ENCODE data around the gene SPPL2C.

Gene SPPL2C, protein sequence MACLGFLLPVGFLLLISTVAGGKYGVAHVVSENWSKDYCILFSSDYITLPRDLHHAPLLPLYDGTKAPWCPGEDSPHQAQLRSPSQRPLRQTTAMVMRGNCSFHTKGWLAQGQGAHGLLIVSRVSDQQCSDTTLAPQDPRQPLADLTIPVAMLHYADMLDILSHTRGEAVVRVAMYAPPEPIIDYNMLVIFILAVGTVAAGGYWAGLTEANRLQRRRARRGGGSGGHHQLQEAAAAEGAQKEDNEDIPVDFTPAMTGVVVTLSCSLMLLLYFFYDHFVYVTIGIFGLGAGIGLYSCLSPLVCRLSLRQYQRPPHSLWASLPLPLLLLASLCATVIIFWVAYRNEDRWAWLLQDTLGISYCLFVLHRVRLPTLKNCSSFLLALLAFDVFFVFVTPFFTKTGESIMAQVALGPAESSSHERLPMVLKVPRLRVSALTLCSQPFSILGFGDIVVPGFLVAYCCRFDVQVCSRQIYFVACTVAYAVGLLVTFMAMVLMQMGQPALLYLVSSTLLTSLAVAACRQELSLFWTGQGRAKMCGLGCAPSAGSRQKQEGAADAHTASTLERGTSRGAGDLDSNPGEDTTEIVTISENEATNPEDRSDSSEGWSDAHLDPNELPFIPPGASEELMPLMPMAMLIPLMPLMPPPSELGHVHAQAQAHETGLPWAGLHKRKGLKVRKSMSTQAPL

DNA sequence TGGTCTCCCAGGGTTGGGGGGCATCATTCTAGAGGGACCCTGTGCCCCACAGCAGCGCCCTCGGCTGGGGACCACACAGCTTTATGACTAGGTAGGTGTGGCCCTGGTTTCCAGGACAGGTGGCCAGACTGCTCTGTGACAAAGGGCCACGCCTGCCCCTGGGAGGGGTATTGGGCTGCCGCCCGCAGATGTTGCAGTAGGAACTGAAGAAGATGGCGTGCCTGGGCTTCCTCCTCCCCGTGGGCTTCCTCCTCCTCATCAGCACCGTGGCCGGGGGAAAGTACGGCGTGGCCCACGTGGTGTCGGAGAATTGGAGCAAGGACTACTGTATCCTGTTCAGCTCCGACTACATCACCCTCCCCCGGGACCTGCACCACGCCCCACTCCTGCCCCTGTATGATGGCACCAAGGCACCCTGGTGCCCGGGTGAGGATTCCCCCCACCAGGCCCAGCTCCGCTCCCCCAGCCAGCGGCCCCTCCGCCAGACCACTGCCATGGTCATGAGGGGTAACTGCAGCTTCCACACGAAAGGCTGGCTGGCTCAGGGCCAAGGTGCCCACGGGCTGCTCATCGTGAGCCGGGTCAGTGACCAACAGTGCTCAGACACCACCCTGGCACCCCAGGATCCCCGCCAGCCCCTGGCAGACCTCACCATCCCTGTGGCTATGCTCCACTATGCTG, at the start of gene SPPL2C:
SPPL2C (plus strand) TSS at position 187 of the 681 bp plus-strand sequence; CDS start at position 213, 26 bp downstream.
- Histone ChIP-seq H3K9me3 (no peaks in the 10 kb centered on the region), H3K9ac (no peak within 1 kb of the TSS), H3K27me3 (no peaks in the 10 kb centered on the region), H3K4me1 (no peaks in the 10 kb centered on the region), H3K4me2 (no peak within 1 kb of the TSS), H3K36me3 (no peaks in the 10 kb centered on the region), H3K4me3 (no peak within 1 kb of the TSS), H3K27ac (no peak within 1 kb of the TSS), H4K20me1 (no peaks in the 10 kb centered on the region)
- TF ChIP-seq Cebpa-rat (IDR thresholded peaks at IDR 0.05): no peak

DNA sequence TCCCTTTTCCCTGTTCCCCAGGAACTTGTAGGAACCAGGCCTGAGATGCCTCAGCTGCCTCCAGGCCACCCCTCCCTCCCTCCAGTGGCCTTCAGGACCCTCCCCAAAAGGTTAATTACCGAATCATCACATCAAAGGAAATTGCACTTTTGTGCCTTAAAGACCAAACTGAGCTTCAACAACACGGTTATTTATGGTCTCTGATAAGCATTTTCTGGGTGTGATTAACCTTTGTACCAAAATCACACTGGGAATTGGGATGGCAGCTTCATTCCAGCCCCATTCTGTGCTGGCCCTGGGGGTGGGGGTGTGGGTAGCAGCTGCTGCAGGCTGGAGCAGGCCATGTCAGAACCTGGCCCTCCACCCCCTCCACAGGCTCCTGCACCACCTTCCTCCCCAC, 43.9 kb upstream of the SPPL2C start:
- H3K27me3 ChIP-seq: no peaks in the 10 kb centered on the region

DNA sequence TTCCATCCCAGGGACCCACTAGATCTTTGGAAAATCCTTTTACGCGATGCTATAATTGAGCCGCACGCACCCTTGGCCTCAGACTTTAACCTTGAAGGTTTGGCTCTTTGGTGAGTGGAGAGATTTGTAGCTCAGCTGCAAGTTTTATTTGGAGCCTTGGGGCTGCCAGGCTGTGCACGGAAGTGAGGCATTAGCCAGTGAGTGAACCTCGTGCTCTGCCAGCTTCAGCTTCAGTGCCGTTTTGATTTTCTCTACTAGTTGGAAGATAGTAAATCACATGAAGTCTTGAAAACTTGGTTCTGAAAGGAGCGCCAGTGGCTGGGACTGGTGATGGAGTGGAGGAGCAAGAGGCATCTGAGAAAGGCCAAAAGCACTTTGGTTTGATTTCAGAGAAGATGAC, 43.3 kb upstream of the SPPL2C start:
- Histone ChIP-seq H3K27ac (no peak overlapping the region), H3K4me3 (no peak overlapping the region), H3K36me3 (no peaks in the 10 kb centered on the region), H3K9me3 (no peaks in the 10 kb centered on the region), H4K20me1 (no peaks in the 10 kb centered on the region), H3K4me2 (no peak overlapping the region), H3K4me1 (no peaks in the 10 kb centered on the region), H3K27me3 (no peaks in the 10 kb centered on the region), H3K9ac (no peak overlapping the region)
- TF ChIP-seq Cebpa-rat (IDR thresholded peaks at IDR 0.05): no peak

More for the DNA sequence above, 43.9 kb upstream of the SPPL2C start:
- H3K36me3 ChIP-seq: no peaks in the 10 kb centered on the region
- H3K4me1 ChIP-seq: no peaks in the 10 kb centered on the region
- H4K20me1 ChIP-seq: no peaks in the 10 kb centered on the region
- no peak overlapping the region for H3K4me3 ChIP-seq
- H3K27ac ChIP-seq: no peak overlapping the region
- TF ChIP-seq Cebpa-rat (IDR thresholded peaks at IDR 0.05): no peak
- H3K4me2 ChIP-seq: no peak overlapping the region
- no peak overlapping the region for H3K9ac ChIP-seq
- H3K9me3 ChIP-seq: no peaks in the 10 kb centered on the region

DNA sequence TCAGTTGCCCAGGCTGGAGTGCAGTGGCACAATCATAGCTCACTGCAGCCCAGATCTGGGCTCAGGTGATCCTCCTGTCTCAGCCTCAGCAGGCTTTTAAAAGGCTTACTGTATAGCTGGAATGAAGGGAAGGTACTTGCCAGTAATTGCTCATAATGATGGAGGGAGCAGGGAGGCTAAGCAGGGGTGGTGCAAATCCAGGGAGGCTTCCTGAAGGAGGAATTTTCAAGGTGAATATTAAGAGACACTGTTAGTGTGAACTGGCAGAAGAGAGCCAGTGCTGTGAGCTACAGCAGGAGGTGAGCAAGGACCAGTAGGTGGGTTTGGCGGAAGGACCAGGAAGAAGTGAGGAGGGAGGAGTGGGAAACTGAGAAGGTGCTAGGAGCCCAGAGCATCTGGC, 35.8 kb upstream of the SPPL2C start:
- no peaks in the 10 kb centered on the region for H3K9me3 ChIP-seq
- no peaks in the 10 kb centered on the region for H4K20me1 ChIP-seq
- H3K4me3 ChIP-seq: no peak overlapping the region
- no peak for TF ChIP-seq Cebpa-rat (IDR thresholded peaks at IDR 0.05)
- no peak overlapping the region for H3K27ac ChIP-seq
- no peaks in the 10 kb centered on the region for H3K27me3 ChIP-seq
- H3K4me2 ChIP-seq: no peak overlapping the region
- H3K36me3 ChIP-seq: no peaks in the 10 kb centered on the region
- no peaks in the 10 kb centered on the region for H3K4me1 ChIP-seq
- H3K9ac ChIP-seq: no peak overlapping the region

DNA sequence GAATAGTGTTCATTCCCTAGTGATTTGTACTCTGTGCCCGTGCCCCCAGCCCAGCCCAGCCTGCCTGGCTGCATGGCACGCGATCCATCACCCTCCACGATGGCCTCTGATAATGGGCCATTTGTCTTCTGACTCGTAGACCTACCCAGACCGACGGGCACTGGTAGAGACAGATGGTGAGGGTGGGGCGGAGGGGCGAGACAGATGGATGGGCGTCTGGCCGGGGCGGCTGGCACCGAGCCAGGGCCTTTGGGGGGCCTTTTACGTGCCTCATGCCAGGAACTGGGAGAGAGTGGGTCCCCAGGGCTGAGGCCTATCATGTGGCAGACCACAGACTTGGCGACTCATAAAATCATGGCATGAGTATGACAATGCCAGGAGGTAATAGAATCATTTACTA, 35.2 kb upstream of the SPPL2C start:
- Histone ChIP-seq H3K4me2 (no peak overlapping the region), H3K9ac (no peak overlapping the region), H3K36me3 (no peaks in the 10 kb centered on the region), H3K4me1 (no peaks in the 10 kb centered on the region), H3K27me3 (no peaks in the 10 kb centered on the region), H3K27ac (no peak overlapping the region), H3K4me3 (no peak overlapping the region), H3K9me3 (no peaks in the 10 kb centered on the region), H4K20me1 (no peaks in the 10 kb centered on the region)
- no peak for TF ChIP-seq Cebpa-rat (IDR thresholded peaks at IDR 0.05)

DNA sequence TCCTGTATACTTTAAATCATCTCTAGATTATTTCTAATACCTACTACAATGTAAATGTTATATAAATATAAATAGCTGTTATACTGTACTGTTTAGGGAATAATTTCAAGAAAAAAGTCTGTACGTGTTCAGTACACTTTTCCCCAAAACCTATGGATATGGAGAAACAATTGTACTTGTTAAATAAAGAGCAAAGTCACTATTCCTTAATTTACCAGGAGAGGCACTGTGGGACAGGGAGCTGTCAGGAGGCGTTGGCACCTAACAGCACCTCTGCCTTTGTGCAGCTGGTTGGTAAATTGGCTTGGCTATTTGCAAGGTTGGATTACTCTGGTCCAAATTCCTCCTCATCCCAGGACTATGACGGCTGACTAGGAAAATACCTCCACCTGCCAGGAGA, 32.6 kb upstream of the SPPL2C start:
- Histone ChIP-seq H3K9ac (no peak overlapping the region), H4K20me1 (no peaks in the 10 kb centered on the region), H3K4me3 (no peak overlapping the region), H3K36me3 (no peaks in the 10 kb centered on the region), H3K27me3 (no peaks in the 10 kb centered on the region), H3K9me3 (no peaks in the 10 kb centered on the region), H3K27ac (no peak overlapping the region), H3K4me2 (no peak overlapping the region), H3K4me1 (no peaks in the 10 kb centered on the region)
- no peak for TF ChIP-seq Cebpa-rat (IDR thresholded peaks at IDR 0.05)

DNA sequence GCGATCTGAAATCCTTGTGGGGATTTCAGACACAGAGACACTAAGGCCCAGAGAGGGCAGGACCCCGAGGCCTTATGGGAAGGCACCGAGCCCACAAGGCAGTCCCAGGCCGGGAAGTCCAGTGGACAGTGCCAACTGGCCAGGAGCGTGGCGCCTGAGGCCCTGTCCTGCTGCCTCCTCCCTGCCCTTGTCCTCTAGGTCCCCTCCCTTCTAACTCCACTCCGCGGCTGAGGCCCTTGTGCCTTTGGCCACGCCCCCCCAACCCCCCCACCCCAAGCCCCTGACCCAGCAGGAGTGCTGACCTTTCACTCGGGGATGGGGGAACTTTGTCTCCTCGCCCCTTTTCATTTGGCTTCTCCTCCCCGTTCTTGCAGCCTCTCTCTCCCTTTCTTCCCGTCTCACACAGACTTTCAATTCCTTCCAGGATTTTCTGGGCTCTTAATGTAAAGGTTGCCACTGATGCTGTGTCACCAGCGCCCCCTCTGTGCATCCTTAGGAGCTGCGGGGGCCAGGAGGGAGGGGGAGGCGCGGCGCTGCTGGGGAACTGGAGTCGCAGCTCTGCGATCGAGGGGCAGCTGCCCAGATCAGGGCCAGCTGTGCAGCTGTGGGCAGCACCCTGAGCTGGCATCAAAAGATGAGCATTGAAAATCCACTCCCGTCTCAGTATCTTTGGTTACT, 31.5 kb upstream of the SPPL2C start:
- Histone ChIP-seq H3K9me3 (no peaks in the 10 kb centered on the region), H3K9ac (no peak overlapping the region), H3K4me1 (no peaks in the 10 kb centered on the region), H3K27me3 (no peaks in the 10 kb centered on the region), H3K4me3 (no peak overlapping the region), H3K36me3 (no peaks in the 10 kb centered on the region), H3K27ac (no peak overlapping the region), H3K4me2 (no peak overlapping the region), H4K20me1 (no peaks in the 10 kb centered on the region)
- no peak for TF ChIP-seq Cebpa-rat (IDR thresholded peaks at IDR 0.05)

DNA sequence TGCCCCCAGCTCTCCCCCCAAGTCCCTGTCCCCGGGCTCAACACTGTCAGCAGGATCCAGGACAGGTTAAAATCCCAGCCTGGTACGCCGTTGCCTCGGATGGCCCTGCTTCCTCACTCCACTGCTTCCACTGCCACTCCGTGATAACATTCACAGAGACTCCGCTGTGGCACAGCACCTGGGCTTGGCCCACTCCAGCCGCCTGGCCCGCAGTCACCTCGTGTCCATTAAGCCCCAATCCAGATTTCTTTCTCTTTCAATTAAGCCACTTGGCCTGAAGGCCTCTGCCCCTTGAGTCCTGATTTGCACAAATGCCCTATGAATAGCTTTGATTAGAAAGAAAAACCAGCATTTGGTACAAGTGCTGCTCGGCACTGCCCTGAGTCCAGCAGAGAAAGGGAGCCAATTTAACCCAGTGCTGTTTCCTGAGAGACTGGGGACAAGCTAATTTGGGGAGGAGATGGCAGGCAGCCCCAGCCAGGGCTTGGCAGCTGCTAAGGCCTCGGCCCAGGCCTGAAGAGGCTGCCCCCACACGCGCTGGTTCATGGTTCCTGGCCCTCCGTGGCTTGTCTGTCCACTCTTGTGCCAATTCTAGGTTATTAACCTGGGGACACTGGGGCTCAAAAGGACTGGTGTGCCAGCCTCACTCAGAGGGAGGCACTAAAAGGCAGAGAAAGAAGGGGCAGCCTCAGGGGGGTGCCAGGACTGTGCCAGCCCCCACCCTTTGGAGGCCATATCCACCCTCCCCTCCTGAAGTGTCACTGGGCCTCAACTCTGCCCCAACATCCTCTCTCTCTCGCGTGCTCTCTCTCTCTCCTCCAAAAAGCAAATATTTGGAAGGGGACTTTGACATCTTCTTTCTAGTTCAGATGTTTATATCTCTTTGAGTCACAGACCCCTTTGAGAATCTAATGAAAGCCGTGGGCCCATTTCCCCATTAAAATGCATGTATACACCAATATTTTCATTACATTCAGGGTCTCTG, 29.8 kb upstream of the SPPL2C start:
- Histone ChIP-seq H3K4me1 (0 out of 2 replicates have a peak, but pooled peaks cover 3% of the 10 kb centered on the region), H3K27ac (no peak overlapping the region), H3K27me3 (no peaks in the 10 kb centered on the region), H3K4me3 (no peak overlapping the region), H4K20me1 (no peaks in the 10 kb centered on the region), H3K9me3 (no peaks in the 10 kb centered on the region), H3K9ac (no peak overlapping the region), H3K4me2 (no peak overlapping the region), H3K36me3 (no peaks in the 10 kb centered on the region)
- TF ChIP-seq Cebpa-rat (IDR thresholded peaks at IDR 0.05): no peak

DNA sequence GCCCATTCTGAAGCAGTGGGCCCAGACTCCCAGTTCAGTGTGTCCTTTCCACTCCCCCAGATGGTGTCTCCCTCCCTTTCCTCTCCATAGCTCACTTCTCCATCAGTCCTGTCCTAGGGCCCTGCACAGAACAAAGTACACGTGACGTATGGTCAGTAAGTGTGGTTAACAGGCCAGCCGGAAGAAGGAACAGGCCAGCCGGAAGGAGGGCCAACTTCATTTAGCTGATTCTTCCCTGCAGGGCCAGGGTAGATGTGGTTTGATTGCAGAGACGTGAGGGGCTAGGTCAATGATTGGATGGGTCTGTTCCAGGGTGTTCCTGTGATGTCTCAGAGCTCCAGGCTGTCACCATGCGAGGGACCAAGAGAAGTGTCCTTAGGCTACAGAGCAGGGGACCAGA, 28.9 kb upstream of the SPPL2C start:
- Histone ChIP-seq H3K4me3 (no peak overlapping the region), H3K9ac (no peak overlapping the region), H3K36me3 (no peaks in the 10 kb centered on the region), H3K9me3 (no peaks in the 10 kb centered on the region), H4K20me1 (no peaks in the 10 kb centered on the region), H3K27me3 (no peaks in the 10 kb centered on the region), H3K27ac (no peak overlapping the region), H3K4me1 (0 out of 2 replicates have a peak, but pooled peaks cover 7% of the 10 kb centered on the region), H3K4me2 (no peak overlapping the region)
- TF ChIP-seq Cebpa-rat (IDR thresholded peaks at IDR 0.05): no peak
